Breast epithelium (tissue), 3 donors: ENCODE measurements around the gene ZBTB44.

Experiments
- POLR2A ChIP-seq: fragments of 450-650 bp; IDR thresholded peaks from one replicate; pipeline ENCODE4 v1.6.1; 2016; ENCODE audit warnings: antibody characterized with exemption, mild to moderate bottlenecking, moderate library complexity
- POLR2AphosphoS5 ChIP-seq, 3 donors: sonication (generic); formaldehyde crosslinking; IDR thresholded peaks; one replicate each; pipeline ENCODE4 v1.6.1; 2017; ENCODE audit warnings: antibody characterized with exemption in 3 of 3
- TF ChIP-seq, protein P1 (sequence below), 3 donors: fragments of 450-650 bp; IDR thresholded peaks; one replicate each; pipeline ENCODE4 v1.5.1; 2016 to 2017; ENCODE audit warnings: antibody characterized with exemption in 3 of 3, mild to moderate bottlenecking in 3 of 3, moderate library complexity in 3 of 3

DNA sequence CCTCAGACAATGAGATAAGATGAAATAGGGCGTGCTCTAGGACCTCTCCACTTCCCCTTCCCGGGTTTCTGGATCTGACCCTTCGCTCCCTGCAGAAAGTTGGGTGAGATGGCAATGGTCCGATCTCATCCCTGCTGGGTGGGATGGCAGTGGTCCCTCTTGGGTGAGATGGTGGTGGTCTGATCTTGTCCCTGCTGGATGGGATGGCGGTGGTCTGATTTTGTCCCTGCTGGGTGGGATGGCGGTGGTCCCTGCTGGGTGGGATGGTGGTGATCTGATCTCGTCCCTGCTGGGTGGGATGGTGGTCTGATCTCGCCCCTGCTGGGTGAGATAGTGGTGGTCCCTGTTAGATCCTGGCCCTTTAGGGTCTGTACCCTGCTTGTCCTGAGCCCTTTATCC lies 133.8 kb downstream of the ZBTB44 start:
- TF ChIP-seq, protein P1, sequence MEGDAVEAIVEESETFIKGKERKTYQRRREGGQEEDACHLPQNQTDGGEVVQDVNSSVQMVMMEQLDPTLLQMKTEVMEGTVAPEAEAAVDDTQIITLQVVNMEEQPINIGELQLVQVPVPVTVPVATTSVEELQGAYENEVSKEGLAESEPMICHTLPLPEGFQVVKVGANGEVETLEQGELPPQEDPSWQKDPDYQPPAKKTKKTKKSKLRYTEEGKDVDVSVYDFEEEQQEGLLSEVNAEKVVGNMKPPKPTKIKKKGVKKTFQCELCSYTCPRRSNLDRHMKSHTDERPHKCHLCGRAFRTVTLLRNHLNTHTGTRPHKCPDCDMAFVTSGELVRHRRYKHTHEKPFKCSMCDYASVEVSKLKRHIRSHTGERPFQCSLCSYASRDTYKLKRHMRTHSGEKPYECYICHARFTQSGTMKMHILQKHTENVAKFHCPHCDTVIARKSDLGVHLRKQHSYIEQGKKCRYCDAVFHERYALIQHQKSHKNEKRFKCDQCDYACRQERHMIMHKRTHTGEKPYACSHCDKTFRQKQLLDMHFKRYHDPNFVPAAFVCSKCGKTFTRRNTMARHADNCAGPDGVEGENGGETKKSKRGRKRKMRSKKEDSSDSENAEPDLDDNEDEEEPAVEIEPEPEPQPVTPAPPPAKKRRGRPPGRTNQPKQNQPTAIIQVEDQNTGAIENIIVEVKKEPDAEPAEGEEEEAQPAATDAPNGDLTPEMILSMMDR (IDR thresholded peaks at IDR 0.05), result no peak
- no peak for TF ChIP-seq POLR2A
- no peak for TF ChIP-seq POLR2AphosphoS5 (IDR thresholded peaks at IDR 0.05)
